Lung (tissue), 12 donors: Measurements from ENCODE around the gene CLCN4. TPM values are rescaled to one million over a fixed set of nuclear protein-coding genes. Genes with fewer than 3 reads are reported as not detected.

Source experiments
- ATAC-seq: fragments of 200-7000 bp; cut with Tn5 transposase; one replicate; pipeline ENCODE4 v1.9.1; 2020; ENCODE audit warnings: moderate number of reproducible peaks; ENCODE audit not compliant: insufficient read depth, low FRiP score
- DNase-seq, 3 donors: peaks; one replicate each; pipeline ENCODE4 v3.0.0-alpha.2; 2013 to 2017
- H3K27ac ChIP-seq, 2 donors: one replicate each; pipeline ENCODE4 v1.5.1; 2013; ENCODE audit warnings: mild to moderate bottlenecking in 2 of 2, moderate library complexity in 2 of 2, control low read depth in 1 of 2, inconsistent platforms in 1 of 2, low read depth in 1 of 2, low read length in 1 of 2
- H3K27me3 ChIP-seq, 3 donors: one replicate each; pipeline ENCODE4 v1.5.1; 2013; ENCODE audit warnings: low read length in 2 of 3; ENCODE audit not compliant: control insufficient read depth in 3 of 3, insufficient read depth in 3 of 3
- H3K36me3 ChIP-seq, 4 donors: one replicate each; pipeline ENCODE4 v1.5.1; 2013; ENCODE audit warnings: low read length in 4 of 4, mild to moderate bottlenecking in 1 of 4, moderate library complexity in 1 of 4; ENCODE audit not compliant: control insufficient read depth in 4 of 4, insufficient read depth in 4 of 4
- H3K4me1 ChIP-seq, 5 donors: one replicate each; pipeline ENCODE4 v1.5.1; 2013; ENCODE audit warnings: low read length in 5 of 5, mild to moderate bottlenecking in 2 of 5, moderate library complexity in 1 of 5; ENCODE audit not compliant: control insufficient read depth in 5 of 5, insufficient read depth in 5 of 5
- H3K4me3 ChIP-seq: one replicate; pipeline ENCODE4 v1.5.1; 2013; ENCODE audit warnings: mild to moderate bottlenecking, control low read depth, moderate library complexity
- H3K9ac ChIP-seq, 2 donors: one replicate each; pipeline ENCODE4 v1.5.1; 2013; ENCODE audit warnings: low read length in 2 of 2, control low read depth in 1 of 2; ENCODE audit not compliant: insufficient read depth in 1 of 2
- H3K9me3 ChIP-seq, 4 donors: one replicate each; pipeline ENCODE4 v1.5.1; 2013; ENCODE audit warnings: low read length in 3 of 4, mild to moderate bottlenecking in 1 of 4, moderate library complexity in 1 of 4; ENCODE audit not compliant: control insufficient read depth in 4 of 4, insufficient read depth in 3 of 4
- CTCF ChIP-seq: IDR thresholded peaks from 2 replicates; pipeline ENCODE4 v1.5.1; 2012; ENCODE audit warnings: mild to moderate bottlenecking; ENCODE audit errors: control extremely low read depth, extremely low read depth
- WGBS, 2 donors: extraction: QIAGEN DNeasy Blood & Tissue Kit; methylation state at CpG; one replicate each; pipeline ENCODE4 v1.1.7; 2013; 5-methylcytosine and 5-hydroxymethylcytosine counted together
- polyA plus RNA-seq, 2 donors: library from polyadenylated mRNA; stranded (reverse); fragments of 200-250 nt; gene quantifications; one replicate each; pipeline ENCODE4 v1.2.1, GENCODE V29; 2013
- total RNA-seq, 2 donors: library from RNA; depleted of rRNA in 1 of 2; stranded (reverse); fragments of >200 nt in 1 of 2; gene quantifications; one replicate each; pipeline ENCODE4 v1.2.1, GENCODE V29; 2014 to 2021
- donor health status: control.
- donor health status: control.
- donor health status: Bipolar disorder and iron deficiency.
- donor health status: healthy.
- donor health status: DM: yes; HTN: yes; CAD: no.

Gene CLCN4
- total and polyA plus RNA-seq, 4 donors, result 2.1 to 11.3 (median 5.8) TPM

DNA sequence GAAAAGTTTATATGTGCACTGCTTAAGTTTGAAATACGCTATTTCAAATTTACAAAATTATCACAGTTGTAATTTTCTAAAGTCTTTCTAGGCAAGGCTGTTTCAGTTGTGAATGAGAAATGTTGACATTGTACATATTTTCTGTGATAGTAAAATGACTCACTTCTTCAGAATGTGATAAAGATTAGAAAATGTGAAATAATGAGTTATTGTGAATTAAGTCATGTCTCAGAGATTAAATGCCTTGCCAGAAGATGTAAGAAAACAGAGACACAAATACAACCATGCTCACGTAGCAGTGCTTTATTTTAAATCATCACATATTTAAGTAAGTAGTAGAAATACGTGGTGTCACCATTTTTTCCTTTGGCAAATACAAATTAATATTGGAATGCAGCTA is 768 bp downstream of the CLCN4 start:
- Histone ChIP-seq H3K36me3 (no peaks in the 10 kb centered on the region), H3K9ac (no peak overlapping the region), H3K9me3 (no peaks in the 10 kb centered on the region), H3K4me3 (no peak overlapping the region), H3K4me1 (peaks cover 0 to 20% (median 5%) of the 10 kb centered on the region in 5 donors), H3K27me3 (peaks cover 0 to 18% (median 17%) of the 10 kb centered on the region in 3 donors), H3K27ac (peak overlapping the region in 1 of 2 donors; percentile 70)
- WGBS, 2 donors, result 49 to 76% methylated on average over 3 of the region's 3 CpGs
- no peak for TF ChIP-seq CTCF
- DNase-seq (no peak), ATAC-seq (no peak)

GRCh38 chrX:10158279-10159144 is 1.7 kb downstream of the CLCN4 start:
- no peak for TF ChIP-seq CTCF
- H3K4me1 ChIP-seq, result peaks cover 0 to 20% (median 5%) of the 10 kb centered on the region in 5 donors
- peaks cover 0 to 18% (median 17%) of the 10 kb centered on the region in 3 donors for H3K27me3 ChIP-seq
- H3K27ac ChIP-seq, result peak overlapping the region in 1 of 2 donors; percentile 10
- no peaks in the 10 kb centered on the region for H3K9me3 ChIP-seq
- H3K4me3 ChIP-seq, result no peak overlapping the region
- DNase-seq (peak in 1 of 3 donors; percentile 50), ATAC-seq (no peak)
- WGBS, 2 donors, result 24 to 30% methylated on average over 26 to 64 of the region's 64 CpGs
- H3K36me3 ChIP-seq, result no peaks in the 10 kb centered on the region
- H3K9ac ChIP-seq, result no peak overlapping the region

DNA sequence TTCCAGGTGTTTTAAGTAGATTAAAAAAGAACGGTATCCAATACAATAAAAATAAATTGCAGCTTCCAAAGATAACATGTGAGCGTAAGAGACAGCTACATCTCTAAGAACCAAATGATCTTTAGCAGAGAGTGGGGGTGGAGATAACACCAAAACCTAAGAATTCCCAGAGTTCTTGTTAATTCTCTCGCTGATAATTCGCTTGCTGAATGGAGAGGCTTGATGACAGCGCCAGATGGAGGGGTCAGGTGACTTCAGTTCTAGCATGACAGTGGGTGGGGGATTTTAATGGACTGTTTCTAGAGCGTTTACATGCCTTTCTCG is 2.3 kb downstream of the CLCN4 start:
- 58 to 87% methylated on average over 7 of the region's 7 CpGs for WGBS, 2 donors
- TF ChIP-seq CTCF, result no peak
- H3K36me3 ChIP-seq, result no peaks in the 10 kb centered on the region
- DNase-seq, result no peak
- no peak overlapping the region for H3K9ac ChIP-seq
- ATAC-seq, result no peak
- no peak overlapping the region for H3K27ac ChIP-seq
- H3K9me3 ChIP-seq, result no peaks in the 10 kb centered on the region
- peaks cover 0 to 20% (median 5%) of the 10 kb centered on the region in 5 donors for H3K4me1 ChIP-seq
- no peak overlapping the region for H3K4me3 ChIP-seq
- H3K27me3 ChIP-seq, result peaks cover 0 to 18% (median 17%) of the 10 kb centered on the region in 3 donors
